Hepatocyte (in vitro differentiated cells): ENCODE results near the gene WDR72. TPM values are rescaled to one million over a fixed set of nuclear protein-coding genes. Genes with fewer than 3 reads are reported as not detected.

Experiments
- DNase-seq: peaks from one replicate; pipeline ENCODE4 v3.0.0-alpha.2; 2016; ENCODE audit warnings: low spot score
- H2AFZ ChIP-seq: fragments of 200-600 bp; sonication (generic); 2 replicates; pipeline ENCODE4 v1.6.0; 2016; ENCODE audit warnings: antibody characterized with exemption, mild to moderate bottlenecking
- H3K27ac ChIP-seq: fragments of 200-600 bp; sonication (generic); 2 replicates; pipeline ENCODE4 v1.5.1; 2016; ENCODE audit warnings: mild to moderate bottlenecking
- H3K27me3 ChIP-seq: fragments of 200-600 bp; sonication (generic); 2 replicates; pipeline ENCODE4 v1.6.1; 2016
- H3K36me3 ChIP-seq: fragments of 200-600 bp; sonication (generic); replicated peaks from 2 replicates; pipeline ENCODE4 v1.5.1; 2016; ENCODE audit warnings: low read depth; ENCODE audit not compliant: insufficient read depth
- H3K4me1 ChIP-seq: fragments of 200-600 bp; sonication (generic); 2 replicates; pipeline ENCODE4 v1.5.1; 2016; ENCODE audit warnings: mild to moderate bottlenecking, moderate library complexity; ENCODE audit not compliant: insufficient read depth
- H3K4me2 ChIP-seq: fragments of 200-600 bp; sonication (generic); 2 replicates; pipeline ENCODE4 v1.6.0; 2016
- H3K4me3 ChIP-seq: fragments of 200-600 bp; sonication (generic); 2 replicates; pipeline ENCODE4 v1.5.1; 2016; ENCODE audit warnings: mild to moderate bottlenecking
- H3K79me2 ChIP-seq: fragments of 200-600 bp; sonication (generic); 2 replicates; pipeline ENCODE4 v1.6.0; 2017; ENCODE audit warnings: mild to moderate bottlenecking
- H3K9me2 ChIP-seq: fragments of 200-600 bp; sonication (generic); replicated peaks from 2 replicates; pipeline ENCODE4 v1.6.0; 2017; ENCODE audit warnings: mild to moderate bottlenecking; ENCODE audit not compliant: insufficient read depth
- H3K9me3 ChIP-seq: fragments of 200-600 bp; sonication (generic); 2 replicates; pipeline ENCODE4 v1.5.1; 2016; ENCODE audit warnings: low read depth, mild to moderate bottlenecking
- H4K20me1 ChIP-seq: fragments of 200-600 bp; sonication (generic); 2 replicates; pipeline ENCODE4 v1.6.0; 2016; ENCODE audit warnings: mild to moderate bottlenecking; ENCODE audit not compliant: insufficient read depth, poor library complexity, severe bottlenecking
- EZH2 ChIP-seq: fragments of 200-600 bp; sonication (generic); IDR thresholded peaks from 2 replicates; pipeline ENCODE4 v1.6.1; 2016; ENCODE audit warnings: antibody characterized with exemption, mild to moderate bottlenecking, borderline replicate concordance
- EZH2phosphoT487 ChIP-seq: fragments of 200-600 bp; sonication (generic); IDR thresholded peaks from one replicate; pipeline ENCODE4 v1.6.1; 2018; ENCODE audit warnings: antibody characterized with exemption, mild to moderate bottlenecking, low read depth, moderate library complexity; ENCODE audit not compliant: unreplicated experiment, severe bottlenecking
- WGBS: methylation state at CpG from one replicate; pipeline ENCODE4 v1.1.6; 2016; ENCODE audit warnings: low lambda C conversion rate; ENCODE audit errors: missing lambda C conversion rate; 5-methylcytosine and 5-hydroxymethylcytosine counted together
- polyA plus RNA-seq: library from polyadenylated mRNA; unstranded; fragments of >200 nt; fragmentation: Nextera tagmentation; extraction: Ambion mirVana; gene quantifications from 2 replicates; pipeline ENCODE4 v1.2.1, GENCODE V29; 2016
- total RNA-seq: library from RNA; depleted of rRNA; stranded (reverse); fragments of >200 nt; gene quantifications from 2 replicates; pipeline ENCODE4 v1.2.3, GENCODE V29; 2014
- TF ChIP-seq, protein P1 (sequence below): fragments of 200-600 bp; sonication (generic); IDR thresholded peaks from 2 replicates; pipeline ENCODE4 v1.5.1; 2016; ENCODE audit warnings: antibody characterized with exemption, mild to moderate bottlenecking; ENCODE audit not compliant: poor library complexity

Gene WDR72
- total and polyA plus RNA-seq, 2 experiments from 2014 or later = 3.5 to 6.4 TPM

DNA sequence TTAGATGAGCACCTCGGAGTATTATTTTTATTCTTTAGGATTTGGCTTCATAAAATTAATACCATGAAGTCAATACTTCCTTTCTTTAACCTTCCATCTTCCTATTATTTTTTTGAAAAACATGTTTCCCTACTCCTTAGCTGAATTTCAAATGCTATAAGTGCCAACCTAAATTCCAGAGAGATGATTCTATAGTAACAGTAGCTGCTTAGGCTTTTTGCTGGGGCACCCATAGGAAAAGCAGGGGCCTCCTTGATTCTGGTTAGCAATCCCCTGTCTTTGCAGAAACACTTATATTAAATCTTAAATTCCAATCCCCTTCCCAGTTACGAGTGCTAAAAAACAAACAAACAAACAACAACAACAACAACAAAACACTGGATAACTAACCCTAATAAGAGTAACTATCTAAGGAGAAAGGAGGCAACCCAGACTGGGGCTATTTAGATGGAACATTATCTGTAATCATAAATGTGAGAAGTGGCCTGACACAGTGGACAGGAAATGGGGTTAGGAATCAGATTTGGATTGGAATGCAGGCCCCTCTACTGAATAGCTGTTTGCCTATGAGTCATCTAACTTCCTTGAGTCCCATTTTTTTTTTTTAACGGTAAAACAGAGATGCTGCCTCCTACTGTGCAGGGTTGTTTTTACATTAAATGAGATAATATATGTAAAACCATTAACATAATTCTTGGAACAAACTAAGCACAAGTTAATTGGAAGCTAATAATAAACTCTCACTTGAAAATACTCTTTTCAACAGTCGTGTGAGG is 148.1 kb downstream of the WDR72 start:
- H3K4me3 ChIP-seq = no peak overlapping the region
- TF ChIP-seq, protein P1, sequence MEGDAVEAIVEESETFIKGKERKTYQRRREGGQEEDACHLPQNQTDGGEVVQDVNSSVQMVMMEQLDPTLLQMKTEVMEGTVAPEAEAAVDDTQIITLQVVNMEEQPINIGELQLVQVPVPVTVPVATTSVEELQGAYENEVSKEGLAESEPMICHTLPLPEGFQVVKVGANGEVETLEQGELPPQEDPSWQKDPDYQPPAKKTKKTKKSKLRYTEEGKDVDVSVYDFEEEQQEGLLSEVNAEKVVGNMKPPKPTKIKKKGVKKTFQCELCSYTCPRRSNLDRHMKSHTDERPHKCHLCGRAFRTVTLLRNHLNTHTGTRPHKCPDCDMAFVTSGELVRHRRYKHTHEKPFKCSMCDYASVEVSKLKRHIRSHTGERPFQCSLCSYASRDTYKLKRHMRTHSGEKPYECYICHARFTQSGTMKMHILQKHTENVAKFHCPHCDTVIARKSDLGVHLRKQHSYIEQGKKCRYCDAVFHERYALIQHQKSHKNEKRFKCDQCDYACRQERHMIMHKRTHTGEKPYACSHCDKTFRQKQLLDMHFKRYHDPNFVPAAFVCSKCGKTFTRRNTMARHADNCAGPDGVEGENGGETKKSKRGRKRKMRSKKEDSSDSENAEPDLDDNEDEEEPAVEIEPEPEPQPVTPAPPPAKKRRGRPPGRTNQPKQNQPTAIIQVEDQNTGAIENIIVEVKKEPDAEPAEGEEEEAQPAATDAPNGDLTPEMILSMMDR = no peak
- TF ChIP-seq EZH2 (no peak), EZH2phosphoT487 (no peak)
- WGBS = 82% methylated on average over 4 of the region's 4 CpGs

DNA sequence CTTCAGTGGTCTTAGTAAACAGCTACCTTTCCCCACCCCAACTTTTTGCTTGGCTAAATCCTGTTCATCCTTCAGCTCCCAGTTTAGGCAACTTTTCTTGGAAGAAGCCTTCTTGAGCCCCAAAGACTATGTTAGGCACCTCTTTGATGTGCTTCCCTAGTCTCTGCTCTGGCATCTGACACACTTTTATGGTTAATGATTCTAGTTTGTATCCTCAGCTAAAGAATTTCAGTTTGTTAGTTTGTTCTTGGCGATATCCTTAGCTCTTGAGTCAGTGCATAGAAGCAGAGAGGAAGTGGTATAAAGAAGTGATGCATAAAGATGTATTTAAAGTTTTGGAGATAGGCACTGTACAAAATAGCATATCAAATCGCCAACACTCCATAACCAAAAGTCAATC is 168.4 kb downstream of the WDR72 start:
- no peak for DNase-seq
- no peaks in the 10 kb centered on the region for H3K36me3 ChIP-seq
- H2AFZ ChIP-seq = no peak overlapping the region
- H3K4me2 ChIP-seq = no peak overlapping the region
- H3K4me3 ChIP-seq = no peak overlapping the region
- WGBS = 87% methylated on average over 2 of the region's 2 CpGs
- TF ChIP-seq EZH2 (no peak), EZH2phosphoT487 (no peak)
- TF ChIP-seq, protein P1 = no peak
- no peak overlapping the region for H3K27ac ChIP-seq
- H3K79me2 ChIP-seq = no peaks in the 10 kb centered on the region
- H3K4me1 ChIP-seq = no peaks in the 10 kb centered on the region
- no peaks in the 10 kb centered on the region for H3K9me2 ChIP-seq
- no peaks in the 10 kb centered on the region for H4K20me1 ChIP-seq
- no peaks in the 10 kb centered on the region for H3K9me3 ChIP-seq
- H3K27me3 ChIP-seq = no peaks in the 10 kb centered on the region

More for the DNA sequence above, 148.1 kb downstream of the WDR72 start:
- Histone ChIP-seq H3K4me2 (no peak overlapping the region), H3K27ac (no peak overlapping the region), H2AFZ (no peak overlapping the region), H3K4me1 (no peaks in the 10 kb centered on the region), H3K9me2 (no peaks in the 10 kb centered on the region), H3K79me2 (no peaks in the 10 kb centered on the region), H3K36me3 (no peaks in the 10 kb centered on the region), H3K27me3 (no peaks in the 10 kb centered on the region), H4K20me1 (no peaks in the 10 kb centered on the region), H3K9me3 (no peaks in the 10 kb centered on the region)
- no peak for DNase-seq

DNA sequence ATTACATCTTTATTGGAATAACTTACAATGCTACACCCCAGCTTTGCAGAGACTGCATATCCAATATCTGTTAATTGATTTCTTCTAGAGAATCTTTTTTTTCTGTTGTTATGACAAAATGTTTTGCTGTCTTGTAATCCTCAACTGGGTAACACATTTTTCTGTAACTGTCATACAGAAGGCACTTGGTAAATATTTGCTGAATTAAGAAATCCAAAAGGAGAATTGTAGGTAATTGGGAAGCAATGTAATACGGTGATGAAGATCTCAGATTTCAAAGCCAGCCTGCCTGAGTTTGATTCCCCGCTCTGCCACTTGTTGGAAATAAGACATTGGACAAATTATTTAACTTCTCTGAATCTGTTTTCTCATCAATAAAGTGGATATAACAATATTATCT is 169.1 kb downstream of the WDR72 start:
- no peak overlapping the region for H3K27ac ChIP-seq
- no peaks in the 10 kb centered on the region for H3K27me3 ChIP-seq
- no peak overlapping the region for H2AFZ ChIP-seq
- TF ChIP-seq, protein P1 = no peak
- TF ChIP-seq EZH2 (no peak), EZH2phosphoT487 (no peak)
- no peak overlapping the region for H3K4me3 ChIP-seq
- no peaks in the 10 kb centered on the region for H3K79me2 ChIP-seq
- no peak for DNase-seq
- 85% methylated on average over 2 of the region's 2 CpGs for WGBS
- no peaks in the 10 kb centered on the region for H4K20me1 ChIP-seq
- H3K4me2 ChIP-seq = no peak overlapping the region
- H3K9me3 ChIP-seq = no peaks in the 10 kb centered on the region
- H3K4me1 ChIP-seq = no peaks in the 10 kb centered on the region
- H3K9me2 ChIP-seq = no peaks in the 10 kb centered on the region
- H3K36me3 ChIP-seq = no peaks in the 10 kb centered on the region
